Coronary artery (tissue), 2 donors: ENCODE data around the gene COMMD7.

Experiments
- DNase-seq: peaks from one replicate; pipeline ENCODE4 v3.0.0-alpha.2; 2017; ENCODE audit warnings: low spot score
- H3K27ac ChIP-seq, 2 donors: fragments of 200-600 bp; sonication (generic); one replicate each; pipeline ENCODE4 v1.5.1; 2016 to 2019
- H3K4me3 ChIP-seq: fragments of 200-600 bp; sonication (generic); 2 replicates; pipeline ENCODE4 v1.5.1; 2016; ENCODE audit warnings: mild to moderate bottlenecking, moderate library complexity
- CTCF ChIP-seq: fragments of 200-600 bp; sonication (generic); IDR thresholded peaks from one replicate; pipeline ENCODE4 v1.5.1; 2019; ENCODE audit warnings: antibody characterized with exemption

Gene COMMD7

GRCh38 chr20:32686530-32687179 lies 56.6 kb downstream of the COMMD7 start:
- Histone ChIP-seq H3K27ac (no peak overlapping the region), H3K4me3 (no peak overlapping the region)
- no peak for TF ChIP-seq CTCF
- DNase-seq: no peak

- DNase-seq: no peak
- no peak for TF ChIP-seq CTCF
- no peak overlapping the region for H3K27ac ChIP-seq
These were observed 57.4 kb downstream of the COMMD7 start for GRCh38 chr20:32685541-32686529.

GRCh38 chr20:32682508-32682987 lies 60.7 kb downstream of the COMMD7 start:
- no peak for TF ChIP-seq CTCF
- no peak overlapping the region for H3K4me3 ChIP-seq
- DNase-seq: no peak
- no peak overlapping the region for H3K27ac ChIP-seq

More at GRCh38 chr20:32685541-32686529, 57.4 kb downstream of the COMMD7 start:
- no peak overlapping the region for H3K4me3 ChIP-seq

GRCh38 chr20:32681175-32682084 lies 61.8 kb downstream of the COMMD7 start:
- DNase-seq: no peak
- Histone ChIP-seq H3K27ac (no peak overlapping the region), H3K4me3 (no peak overlapping the region)
- no peak for TF ChIP-seq CTCF

GRCh38 chr20:32680544-32681174 lies 62.6 kb downstream of the COMMD7 start:
- TF ChIP-seq CTCF: no peak
- Histone ChIP-seq H3K27ac (no peak overlapping the region), H3K4me3 (no peak overlapping the region)
- DNase-seq: no peak

- no peak overlapping the region for H3K4me3 ChIP-seq
- H3K27ac ChIP-seq: no peak overlapping the region
- no peak for TF ChIP-seq CTCF
- DNase-seq: no peak
These were observed 64.3 kb downstream of the COMMD7 start for GRCh38 chr20:32678948-32679347.
